ENCODE results near the gene MDP1. TPM values are rescaled to one million over a fixed set of nuclear protein-coding genes. Genes with fewer than 3 reads are reported as not detected.

MDP1 gene
- total RNA-seq, 4 donors from 2014 or later, result 5.6 to 137 (median 24.2) TPM

GRCh38 chr14:24258548-24259265, 42.8 kb upstream of the MDP1 start:
- Histone ChIP-seq H3K27me3 (no peaks in the 10 kb centered on the region), H3K4me1 (no peaks in the 10 kb centered on the region), H3K9me3 (no peaks in the 10 kb centered on the region), H3K36me3 (no peaks in the 10 kb centered on the region), H3K4me3 (no peak overlapping the region), H3K27ac (no peak overlapping the region)
- intact Hi-C loops (cut with DNase I; ENCODE audit: low total_unique reads), result no loop called here
- TF ChIP-seq POLR2A (IDR thresholded peaks at IDR 0.05), result no peak
- DNase-seq, result no peak

DNA sequence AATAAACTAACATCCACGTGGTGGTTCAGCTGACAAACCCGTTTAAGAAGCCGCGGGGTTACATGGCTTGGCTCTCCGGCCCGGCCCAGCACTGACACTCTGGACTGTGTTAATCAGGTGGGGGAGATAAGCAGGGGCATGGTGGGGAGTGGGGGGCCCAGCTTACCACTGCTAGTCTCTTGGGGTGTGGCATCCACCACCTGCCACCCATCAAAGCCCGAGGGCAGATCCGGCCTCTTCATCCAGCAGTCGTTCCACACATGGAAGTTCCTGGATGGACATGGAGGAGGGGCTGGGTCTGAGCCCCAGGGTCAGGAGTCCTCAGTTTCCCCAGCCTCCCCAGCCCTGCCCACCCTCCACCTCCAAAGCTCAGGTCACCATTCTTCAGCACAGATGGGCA, 42.3 kb upstream of the MDP1 start:
- intact Hi-C loops (cut with DNase I; ENCODE audit: low total_unique reads), result no loop called here
- H3K27ac ChIP-seq, result no peak overlapping the region
- H3K4me1 ChIP-seq, result no peaks in the 10 kb centered on the region
- no peak for DNase-seq
- no peaks in the 10 kb centered on the region for H3K9me3 ChIP-seq
- no peak for TF ChIP-seq POLR2A (IDR thresholded peaks at IDR 0.05)
- TF ChIP-seq, protein P1, sequence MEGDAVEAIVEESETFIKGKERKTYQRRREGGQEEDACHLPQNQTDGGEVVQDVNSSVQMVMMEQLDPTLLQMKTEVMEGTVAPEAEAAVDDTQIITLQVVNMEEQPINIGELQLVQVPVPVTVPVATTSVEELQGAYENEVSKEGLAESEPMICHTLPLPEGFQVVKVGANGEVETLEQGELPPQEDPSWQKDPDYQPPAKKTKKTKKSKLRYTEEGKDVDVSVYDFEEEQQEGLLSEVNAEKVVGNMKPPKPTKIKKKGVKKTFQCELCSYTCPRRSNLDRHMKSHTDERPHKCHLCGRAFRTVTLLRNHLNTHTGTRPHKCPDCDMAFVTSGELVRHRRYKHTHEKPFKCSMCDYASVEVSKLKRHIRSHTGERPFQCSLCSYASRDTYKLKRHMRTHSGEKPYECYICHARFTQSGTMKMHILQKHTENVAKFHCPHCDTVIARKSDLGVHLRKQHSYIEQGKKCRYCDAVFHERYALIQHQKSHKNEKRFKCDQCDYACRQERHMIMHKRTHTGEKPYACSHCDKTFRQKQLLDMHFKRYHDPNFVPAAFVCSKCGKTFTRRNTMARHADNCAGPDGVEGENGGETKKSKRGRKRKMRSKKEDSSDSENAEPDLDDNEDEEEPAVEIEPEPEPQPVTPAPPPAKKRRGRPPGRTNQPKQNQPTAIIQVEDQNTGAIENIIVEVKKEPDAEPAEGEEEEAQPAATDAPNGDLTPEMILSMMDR (IDR thresholded peaks at IDR 0.05), result no peak
- no peaks in the 10 kb centered on the region for H3K36me3 ChIP-seq
- H3K4me3 ChIP-seq, result no peak overlapping the region
- H3K27me3 ChIP-seq, result no peaks in the 10 kb centered on the region

DNA sequence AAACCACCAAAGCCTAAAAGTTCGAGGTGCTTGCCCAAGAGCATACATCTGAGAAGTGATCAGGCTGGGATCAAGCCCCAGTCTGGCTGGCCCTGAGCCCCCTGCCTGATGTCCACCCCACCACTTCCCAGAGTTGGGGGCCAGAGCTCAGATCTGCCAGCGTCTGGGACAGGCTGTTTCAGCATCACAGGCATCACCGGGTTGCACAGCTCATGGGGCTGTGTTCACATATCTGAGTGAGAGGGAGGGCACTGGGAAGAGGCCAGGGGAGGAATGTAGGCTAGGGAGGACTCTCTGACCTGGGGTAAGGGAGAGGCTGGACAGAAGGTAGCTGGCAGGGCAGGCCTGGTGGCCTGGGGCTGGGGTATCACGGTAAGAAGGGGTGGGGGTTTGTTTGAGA, 41.1 kb upstream of the MDP1 start:
- Histone ChIP-seq H3K9me3 (no peaks in the 10 kb centered on the region), H3K36me3 (no peaks in the 10 kb centered on the region), H3K27me3 (no peaks in the 10 kb centered on the region), H3K4me3 (no peak overlapping the region), H3K27ac (no peak overlapping the region), H3K4me1 (no peaks in the 10 kb centered on the region)
- intact Hi-C loops (cut with DNase I; ENCODE audit: low total_unique reads), result no loop called here
- TF ChIP-seq, protein P1 (IDR thresholded peaks at IDR 0.05), result no peak
- TF ChIP-seq POLR2A (IDR thresholded peaks at IDR 0.05), result no peak
- no peak for DNase-seq

DNA sequence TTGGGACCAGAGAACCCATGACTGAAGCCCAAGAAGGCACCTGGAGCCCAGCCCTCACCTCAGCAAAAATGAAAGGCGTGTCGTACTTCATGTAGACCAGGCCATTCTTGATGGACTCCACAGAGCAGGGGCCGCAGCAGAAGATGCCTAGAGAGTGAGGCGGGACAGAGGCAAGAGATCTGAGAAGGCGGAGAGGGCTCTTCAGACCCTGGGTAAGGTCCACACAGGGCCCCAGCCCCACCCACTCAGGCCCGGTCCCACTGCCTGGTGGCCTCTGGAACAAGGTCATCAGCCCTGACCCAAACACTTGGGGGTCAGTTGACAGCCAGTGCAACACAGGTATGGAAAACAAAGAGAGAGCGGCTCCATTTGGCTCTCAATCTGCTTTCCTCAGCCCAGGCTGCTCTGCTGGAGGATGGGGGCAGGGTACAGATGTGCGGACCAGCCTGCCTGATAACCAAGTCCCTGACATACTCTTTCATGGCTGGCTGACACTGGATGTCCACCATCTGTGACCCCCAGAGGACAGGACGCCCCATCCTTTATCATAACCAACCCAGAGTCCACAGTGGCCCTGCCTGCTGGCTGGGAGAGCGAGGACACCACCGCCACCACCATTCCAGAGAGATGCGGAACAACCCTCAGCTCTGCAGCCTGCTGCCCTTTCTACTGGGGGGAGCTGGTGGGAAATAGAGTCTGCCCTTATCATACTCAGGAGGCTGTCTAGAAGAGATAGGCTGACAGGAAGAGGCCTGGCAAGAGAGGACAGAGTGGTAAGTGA, 40.3 kb upstream of the MDP1 start:
- Histone ChIP-seq H3K4me1 (no peaks in the 10 kb centered on the region), H3K4me3 (no peak overlapping the region), H3K27ac (no peak overlapping the region), H3K9me3 (no peaks in the 10 kb centered on the region), H3K36me3 (no peaks in the 10 kb centered on the region), H3K27me3 (no peaks in the 10 kb centered on the region)
- DNase-seq, result no peak
- TF ChIP-seq POLR2A (IDR thresholded peaks at IDR 0.05), result no peak
- TF ChIP-seq, protein P1 (IDR thresholded peaks at IDR 0.05), result no peak
- intact Hi-C loops (cut with DNase I; ENCODE audit: low total_unique reads), result no loop called here

DNA sequence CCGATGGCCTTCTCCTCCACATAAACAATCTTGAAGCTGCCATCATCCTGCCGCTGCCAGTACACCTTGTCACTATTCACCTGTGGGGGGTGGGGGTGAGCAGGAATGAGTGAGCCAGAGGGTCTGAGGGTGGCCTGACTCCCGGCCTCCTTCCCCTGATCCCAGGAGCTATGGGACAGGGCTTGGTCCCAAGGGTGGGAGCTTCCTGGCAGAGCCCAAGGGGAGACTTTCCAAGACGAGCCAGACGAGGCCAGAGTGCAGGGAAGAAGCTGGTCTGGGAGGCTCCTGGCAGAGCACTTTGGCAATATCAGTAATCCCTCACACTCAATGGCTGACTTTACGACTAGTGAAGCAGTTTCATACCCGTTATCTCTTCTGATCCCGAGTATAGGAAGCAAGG, 39.6 kb upstream of the MDP1 start:
- Histone ChIP-seq H3K27me3 (no peaks in the 10 kb centered on the region), H3K4me1 (no peaks in the 10 kb centered on the region), H3K4me3 (no peak overlapping the region), H3K9me3 (no peaks in the 10 kb centered on the region), H3K27ac (no peak overlapping the region), H3K36me3 (no peaks in the 10 kb centered on the region)
- no peak for TF ChIP-seq POLR2A (IDR thresholded peaks at IDR 0.05)
- TF ChIP-seq, protein P1 (IDR thresholded peaks at IDR 0.05), result no peak
- DNase-seq, result no peak
- intact Hi-C loops (cut with DNase I; ENCODE audit: low total_unique reads), result no loop called here

Data from uterus (tissue), 4 donors.